ENCODE data around the gene APLP2.

- TF ChIP-seq POLR2AphosphoS5 (IDR thresholded peaks at IDR 0.05) (no peak), CTCF (IDR thresholded peaks at IDR 0.05) (no peak)
Measured at GRCh38 chr11:130128626-130129025, 58.9 kb downstream of the APLP2 start.
